GM12872 (cell line): ENCODE data around the gene ABCC9.

Experiments used
- TF ChIP-seq, protein P1 (sequence below): IDR thresholded peaks from 3 replicates; pipeline ENCODE4 v1.5.1; 2011; ENCODE audit warnings: low read depth, mild to moderate bottlenecking, low read length, moderate library complexity; ENCODE audit not compliant: insufficient read depth

The ABCC9 gene

DNA sequence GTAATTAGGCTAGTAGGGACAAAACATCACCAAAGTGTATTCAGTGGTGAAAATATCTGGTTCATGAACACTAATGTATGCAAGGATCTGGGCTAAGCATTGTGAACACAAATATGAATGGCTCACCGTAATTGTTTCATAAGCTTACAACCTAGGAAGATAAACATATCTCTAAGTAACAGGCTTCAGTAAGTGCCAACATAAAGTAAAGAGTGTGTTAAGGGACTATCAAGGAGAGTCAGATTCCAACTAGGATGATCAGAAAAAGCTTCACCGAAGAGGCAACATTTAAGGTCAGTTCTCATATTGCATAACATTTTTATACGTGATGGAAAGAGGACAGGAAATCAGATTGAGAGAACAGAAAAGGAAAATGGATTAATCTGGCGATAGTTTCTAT, 29.4 kb downstream of the ABCC9 start:
- TF ChIP-seq, protein P1, sequence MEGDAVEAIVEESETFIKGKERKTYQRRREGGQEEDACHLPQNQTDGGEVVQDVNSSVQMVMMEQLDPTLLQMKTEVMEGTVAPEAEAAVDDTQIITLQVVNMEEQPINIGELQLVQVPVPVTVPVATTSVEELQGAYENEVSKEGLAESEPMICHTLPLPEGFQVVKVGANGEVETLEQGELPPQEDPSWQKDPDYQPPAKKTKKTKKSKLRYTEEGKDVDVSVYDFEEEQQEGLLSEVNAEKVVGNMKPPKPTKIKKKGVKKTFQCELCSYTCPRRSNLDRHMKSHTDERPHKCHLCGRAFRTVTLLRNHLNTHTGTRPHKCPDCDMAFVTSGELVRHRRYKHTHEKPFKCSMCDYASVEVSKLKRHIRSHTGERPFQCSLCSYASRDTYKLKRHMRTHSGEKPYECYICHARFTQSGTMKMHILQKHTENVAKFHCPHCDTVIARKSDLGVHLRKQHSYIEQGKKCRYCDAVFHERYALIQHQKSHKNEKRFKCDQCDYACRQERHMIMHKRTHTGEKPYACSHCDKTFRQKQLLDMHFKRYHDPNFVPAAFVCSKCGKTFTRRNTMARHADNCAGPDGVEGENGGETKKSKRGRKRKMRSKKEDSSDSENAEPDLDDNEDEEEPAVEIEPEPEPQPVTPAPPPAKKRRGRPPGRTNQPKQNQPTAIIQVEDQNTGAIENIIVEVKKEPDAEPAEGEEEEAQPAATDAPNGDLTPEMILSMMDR = no peak

- TF ChIP-seq, protein P1 = no peak
These were observed 30.6 kb downstream of the ABCC9 start for GRCh38 chr12:21910657-21911056.

DNA sequence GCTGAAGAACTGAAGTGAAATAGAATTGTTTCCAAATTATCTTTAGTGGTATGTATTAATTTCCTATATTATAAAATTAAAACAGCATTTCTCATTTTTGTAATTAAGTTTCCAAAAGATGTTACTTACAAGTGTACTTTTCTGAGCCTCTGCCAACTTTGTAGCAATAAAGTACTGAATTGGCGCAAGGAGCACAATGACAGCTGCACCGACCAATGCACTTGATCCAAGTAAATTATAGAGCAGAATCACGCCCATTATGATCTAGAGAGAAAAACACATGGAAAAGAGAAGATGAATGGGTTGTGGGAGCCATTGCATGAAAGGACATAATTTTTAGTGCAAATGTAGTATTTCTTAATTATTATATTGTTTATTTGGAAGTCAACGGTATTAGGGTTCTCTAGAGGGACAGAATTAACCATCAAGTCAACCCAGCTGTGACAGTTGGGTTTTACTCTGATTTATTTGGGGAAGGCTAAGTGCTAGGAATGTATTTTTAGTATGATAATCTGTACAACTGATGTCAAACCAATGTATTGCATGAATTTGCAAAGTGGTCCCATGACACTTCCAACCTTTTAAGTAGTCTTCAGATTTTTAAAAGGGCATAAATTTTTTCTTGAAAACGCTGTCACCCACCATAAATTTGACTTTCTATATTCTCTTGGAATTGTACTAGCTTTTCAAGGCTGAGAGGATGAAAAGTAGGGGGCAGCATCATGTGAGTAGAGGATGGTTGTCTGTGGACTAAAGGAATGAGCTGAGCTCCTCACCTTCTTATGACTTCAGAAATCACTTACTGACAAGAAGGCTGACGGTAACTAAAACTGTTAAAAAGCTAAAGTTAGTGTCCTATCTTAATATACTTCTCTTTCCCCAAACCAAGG, 33.0 kb downstream of the ABCC9 start:
- TF ChIP-seq, protein P1 = no peak

- TF ChIP-seq, protein P1 = no peak
These were observed 34.2 kb downstream of the ABCC9 start for GRCh38 chr12:21906919-21907493.

- TF ChIP-seq, protein P1 = no peak
These were observed 45.6 kb downstream of the ABCC9 start for GRCh38 chr12:21895651-21896050.

GRCh38 chr12:21894792-21895595, 46.2 kb downstream of the ABCC9 start:
- TF ChIP-seq, protein P1 = no peak

- TF ChIP-seq, protein P1 = no peak
These were observed 47.3 kb downstream of the ABCC9 start for GRCh38 chr12:21893924-21894323.
